NB4 (cell line): Measurements from ENCODE around the gene MAGI2.

ENCODE experiments used
- POLR2A ChIP-seq: IDR thresholded peaks from 2 replicates; pipeline ENCODE4 v1.6.1; 2011; ENCODE audit warnings: mild to moderate bottlenecking; ENCODE audit not compliant: insufficient read length; ENCODE audit errors: extremely low read depth
- TF ChIP-seq, protein P1 (sequence below): IDR thresholded peaks from one replicate; pipeline ENCODE4 v1.5.1; 2012; ENCODE audit warnings: low read depth, low read length
- TF ChIP-seq, protein P2 (sequence below): IDR thresholded peaks from 2 replicates; pipeline ENCODE4 v1.6.1; 2011; ENCODE audit warnings: low read depth, low read length

DNA sequence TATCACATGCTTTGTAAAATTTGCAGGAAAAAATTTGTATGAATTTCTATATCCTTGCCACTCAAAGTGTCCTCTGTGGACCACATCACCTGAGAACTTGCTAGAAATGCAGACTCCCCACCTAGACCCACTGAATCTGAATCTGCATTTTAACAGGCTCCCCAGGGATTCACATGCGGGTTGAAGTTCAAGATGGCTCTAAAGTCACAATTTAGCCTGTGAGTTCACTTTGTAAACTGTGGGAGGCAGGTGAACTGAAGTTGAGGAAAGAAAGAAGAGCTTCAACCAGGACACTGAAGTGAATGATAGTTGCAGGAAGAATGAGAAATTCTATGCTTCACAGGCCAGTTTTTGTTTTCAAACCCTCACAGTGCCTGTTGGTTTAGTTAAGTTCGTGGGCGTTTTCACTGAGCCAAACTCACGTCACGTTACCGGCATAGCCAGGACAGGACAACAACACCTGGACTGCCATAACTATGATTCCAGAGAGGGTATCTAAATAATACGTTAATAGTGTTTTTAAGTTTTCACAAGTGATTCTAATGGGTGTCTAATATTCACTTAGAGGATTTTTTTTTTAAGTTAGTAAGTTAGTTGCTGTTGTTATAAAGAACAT lies 1414.9 kb downstream of the MAGI2 start:
- TF ChIP-seq, protein P1, sequence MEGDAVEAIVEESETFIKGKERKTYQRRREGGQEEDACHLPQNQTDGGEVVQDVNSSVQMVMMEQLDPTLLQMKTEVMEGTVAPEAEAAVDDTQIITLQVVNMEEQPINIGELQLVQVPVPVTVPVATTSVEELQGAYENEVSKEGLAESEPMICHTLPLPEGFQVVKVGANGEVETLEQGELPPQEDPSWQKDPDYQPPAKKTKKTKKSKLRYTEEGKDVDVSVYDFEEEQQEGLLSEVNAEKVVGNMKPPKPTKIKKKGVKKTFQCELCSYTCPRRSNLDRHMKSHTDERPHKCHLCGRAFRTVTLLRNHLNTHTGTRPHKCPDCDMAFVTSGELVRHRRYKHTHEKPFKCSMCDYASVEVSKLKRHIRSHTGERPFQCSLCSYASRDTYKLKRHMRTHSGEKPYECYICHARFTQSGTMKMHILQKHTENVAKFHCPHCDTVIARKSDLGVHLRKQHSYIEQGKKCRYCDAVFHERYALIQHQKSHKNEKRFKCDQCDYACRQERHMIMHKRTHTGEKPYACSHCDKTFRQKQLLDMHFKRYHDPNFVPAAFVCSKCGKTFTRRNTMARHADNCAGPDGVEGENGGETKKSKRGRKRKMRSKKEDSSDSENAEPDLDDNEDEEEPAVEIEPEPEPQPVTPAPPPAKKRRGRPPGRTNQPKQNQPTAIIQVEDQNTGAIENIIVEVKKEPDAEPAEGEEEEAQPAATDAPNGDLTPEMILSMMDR, result no peak
- TF ChIP-seq POLR2A, result no peak
- TF ChIP-seq, protein P2, sequence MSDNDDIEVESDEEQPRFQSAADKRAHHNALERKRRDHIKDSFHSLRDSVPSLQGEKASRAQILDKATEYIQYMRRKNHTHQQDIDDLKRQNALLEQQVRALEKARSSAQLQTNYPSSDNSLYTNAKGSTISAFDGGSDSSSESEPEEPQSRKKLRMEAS, result no peak
